Measurements from ENCODE around the gene CD28.

DNA sequence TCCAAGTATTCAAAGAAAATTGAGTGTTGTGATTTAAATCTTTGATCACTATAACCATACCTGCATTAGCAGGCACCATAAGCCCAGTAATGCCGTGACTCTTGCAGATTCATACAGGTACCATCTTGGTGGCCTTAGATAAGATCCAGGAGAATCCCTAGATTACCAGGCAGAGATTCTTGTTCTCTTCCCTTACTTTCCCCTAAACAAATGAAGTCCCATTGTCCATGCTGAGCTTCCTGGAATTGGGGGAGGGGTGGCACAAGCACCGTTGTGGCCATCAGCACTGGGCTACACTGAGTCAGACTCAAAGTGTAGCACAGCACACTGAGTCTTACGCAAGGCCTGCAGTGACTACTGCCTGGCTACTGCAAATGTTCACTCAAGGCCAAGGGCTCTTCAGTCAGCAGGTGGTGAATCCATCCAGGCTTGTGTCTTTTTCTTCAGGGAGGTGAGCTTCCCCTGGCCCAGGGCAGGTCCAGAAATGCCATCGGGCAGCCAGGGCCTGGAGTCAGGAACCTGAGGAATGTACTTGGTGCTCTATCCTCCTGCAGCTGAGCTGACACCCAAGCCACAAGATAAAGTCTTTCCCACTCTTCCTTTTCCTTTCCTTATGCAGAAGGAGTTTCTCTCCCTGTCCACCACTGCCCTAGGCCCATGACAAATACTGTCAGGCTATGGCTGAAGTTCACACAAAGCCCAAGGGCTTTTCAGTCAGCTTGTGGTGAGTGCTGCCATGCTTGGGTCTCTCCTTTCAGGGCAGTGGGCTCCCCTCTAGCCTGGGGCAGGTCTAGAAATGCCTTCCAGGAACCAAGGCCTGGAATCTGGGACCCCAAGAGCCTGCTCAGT is 52.6 kb downstream of the CD28 start:
- TF ChIP-seq, protein P1, sequence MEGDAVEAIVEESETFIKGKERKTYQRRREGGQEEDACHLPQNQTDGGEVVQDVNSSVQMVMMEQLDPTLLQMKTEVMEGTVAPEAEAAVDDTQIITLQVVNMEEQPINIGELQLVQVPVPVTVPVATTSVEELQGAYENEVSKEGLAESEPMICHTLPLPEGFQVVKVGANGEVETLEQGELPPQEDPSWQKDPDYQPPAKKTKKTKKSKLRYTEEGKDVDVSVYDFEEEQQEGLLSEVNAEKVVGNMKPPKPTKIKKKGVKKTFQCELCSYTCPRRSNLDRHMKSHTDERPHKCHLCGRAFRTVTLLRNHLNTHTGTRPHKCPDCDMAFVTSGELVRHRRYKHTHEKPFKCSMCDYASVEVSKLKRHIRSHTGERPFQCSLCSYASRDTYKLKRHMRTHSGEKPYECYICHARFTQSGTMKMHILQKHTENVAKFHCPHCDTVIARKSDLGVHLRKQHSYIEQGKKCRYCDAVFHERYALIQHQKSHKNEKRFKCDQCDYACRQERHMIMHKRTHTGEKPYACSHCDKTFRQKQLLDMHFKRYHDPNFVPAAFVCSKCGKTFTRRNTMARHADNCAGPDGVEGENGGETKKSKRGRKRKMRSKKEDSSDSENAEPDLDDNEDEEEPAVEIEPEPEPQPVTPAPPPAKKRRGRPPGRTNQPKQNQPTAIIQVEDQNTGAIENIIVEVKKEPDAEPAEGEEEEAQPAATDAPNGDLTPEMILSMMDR (IDR thresholded peaks at IDR 0.05) = no peak
- no peak for TF ChIP-seq ZFX (IDR thresholded peaks at IDR 0.05; ENCODE audit: borderline replicate concordance)

Data from 22Rv1 (cell line).